DOHH2 (cell line): Measurements from ENCODE around the gene KRTAP12-2.

Experiments
- H3F3A ChIP-seq: fragments of 200-600 bp; sonication (generic), shearing (Covaris generic); 2 replicates; pipeline ENCODE4 v1.6.0; 2016; ENCODE audit warnings: antibody characterized with exemption, mild to moderate bottlenecking; ENCODE audit not compliant: control insufficient read depth, insufficient read depth
- H3K27ac ChIP-seq: fragments of 200-600 bp; sonication (generic); 2 replicates; pipeline ENCODE4 v1.5.1; 2014; ENCODE audit warnings: low read depth, mild to moderate bottlenecking, low read length, moderate library complexity
- H3K27me3 ChIP-seq: fragments of 200-600 bp; sonication (generic); 2 replicates; pipeline ENCODE4 v1.6.1; 2014; ENCODE audit warnings: mild to moderate bottlenecking, low read length, mixed read lengths; ENCODE audit not compliant: control insufficient read depth
- H3K36me3 ChIP-seq: fragments of 200-600 bp; sonication (generic); 2 replicates; pipeline ENCODE4 v1.6.1; 2014; ENCODE audit warnings: mild to moderate bottlenecking, low read length, moderate library complexity, mixed read lengths; ENCODE audit not compliant: control insufficient read depth
- H3K4me1 ChIP-seq: fragments of 200-600 bp; sonication (generic); 2 replicates; pipeline ENCODE4 v1.6.1; 2014; ENCODE audit warnings: mild to moderate bottlenecking, low read length, mixed read lengths; ENCODE audit not compliant: control insufficient read depth
- H3K4me2 ChIP-seq: fragments of 200-600 bp; sonication (generic); 2 replicates; pipeline ENCODE4 v1.6.0; 2014; ENCODE audit warnings: mild to moderate bottlenecking, low read length, moderate library complexity
- H3K4me3 ChIP-seq: fragments of 200-600 bp; sonication (generic); 2 replicates; pipeline ENCODE4 v1.5.1; 2014; ENCODE audit warnings: mild to moderate bottlenecking, low read length, mixed read lengths
- H3K79me2 ChIP-seq: fragments of 200-600 bp; sonication (generic); 2 replicates; pipeline ENCODE4 v1.6.1; 2014; ENCODE audit warnings: mild to moderate bottlenecking, low read length, mixed read lengths; ENCODE audit not compliant: control insufficient read depth
- H3K9me2 ChIP-seq: fragments of 200-600 bp; sonication (generic); replicated peaks from 2 replicates; pipeline ENCODE4 v1.6.1; 2014; ENCODE audit warnings: mild to moderate bottlenecking, low read length, mixed read lengths; ENCODE audit not compliant: control insufficient read depth
- H3K9me3 ChIP-seq: fragments of 200-600 bp; sonication (generic); 2 replicates; pipeline ENCODE4 v1.6.1; 2014; ENCODE audit warnings: antibody characterized with exemption, low read length, mixed read lengths; ENCODE audit not compliant: control insufficient read depth, insufficient read depth
- H4K20me1 ChIP-seq: fragments of 200-600 bp; sonication (generic); 2 replicates; pipeline ENCODE4 v1.6.0; 2014; ENCODE audit warnings: low read depth, mild to moderate bottlenecking, antibody characterized with exemption, low read length, moderate library complexity; ENCODE audit not compliant: control insufficient read depth, insufficient read depth
- CTCF ChIP-seq: fragments of 200-600 bp; sonication (generic); IDR thresholded peaks from one replicate; pipeline ENCODE4 v1.5.1; 2014; ENCODE audit warnings: antibody characterized with exemption, mild to moderate bottlenecking, low read depth, low read length; ENCODE audit not compliant: poor library complexity, severe bottlenecking
- EZH2phosphoT487 ChIP-seq: fragments of 200-600 bp; sonication (generic); IDR thresholded peaks from 2 replicates; pipeline ENCODE4 v1.6.1; 2017; ENCODE audit warnings: borderline replicate concordance, mild to moderate bottlenecking, antibody characterized with exemption, low read length, moderate library complexity, mixed read lengths

Gene KRTAP12-2

GRCh38 chr21:44637018-44637850 lies 29.5 kb downstream of the KRTAP12-2 start, which contains the start of gene KRTAP10-10:
Gene KRTAP10-10 (plus strand): TSS chr21:44637356. CDS start chr21:44637418, 62 bp downstream.
- Histone ChIP-seq H3F3A (no peaks in the 10 kb centered on the region), H3K79me2 (no peaks in the 10 kb centered on the region), H3K9me3 (peaks cover 2% of the 10 kb centered on the region; the same call in 1 of the 2 replicates), H3K4me2 (no peak within 1 kb of the TSS), H4K20me1 (no peaks in the 10 kb centered on the region), H3K36me3 (no peaks in the 10 kb centered on the region), H3K27ac (no peak within 1 kb of the TSS), H3K4me3 (no peak within 1 kb of the TSS), H3K4me1 (no peaks in the 10 kb centered on the region), H3K27me3 (no peaks in the 10 kb centered on the region), H3K9me2 (no peaks in the 10 kb centered on the region)
- TF ChIP-seq EZH2phosphoT487: no peak
- TF ChIP-seq CTCF: no peak

GRCh38 chr21:44636209-44637017 lies 30.3 kb downstream of the KRTAP12-2 start:
- H3K4me2 ChIP-seq: no peak overlapping the region
- no peaks in the 10 kb centered on the region for H3K79me2 ChIP-seq
- no peaks in the 10 kb centered on the region for H4K20me1 ChIP-seq
- H3K27ac ChIP-seq: no peak overlapping the region
- no peaks in the 10 kb centered on the region for H3K36me3 ChIP-seq
- no peak for TF ChIP-seq EZH2phosphoT487
- TF ChIP-seq CTCF: no peak
- no peak overlapping the region for H3K4me3 ChIP-seq
- H3K9me3 ChIP-seq: peaks cover 5% of the 10 kb centered on the region; the same call in 1 of the 2 replicates
- no peaks in the 10 kb centered on the region for H3K27me3 ChIP-seq
- H3F3A ChIP-seq: no peaks in the 10 kb centered on the region
- H3K4me1 ChIP-seq: no peaks in the 10 kb centered on the region
- no peaks in the 10 kb centered on the region for H3K9me2 ChIP-seq

GRCh38 chr21:44632067-44632466 lies 34.7 kb downstream of the KRTAP12-2 start:
- Histone ChIP-seq H3K27me3 (no peaks in the 10 kb centered on the region), H4K20me1 (no peaks in the 10 kb centered on the region), H3K79me2 (no peaks in the 10 kb centered on the region), H3K4me1 (peaks cover 12% of the 10 kb centered on the region), H3F3A (no peaks in the 10 kb centered on the region), H3K9me3 (peaks cover 34% of the 10 kb centered on the region), H3K9me2 (no peaks in the 10 kb centered on the region), H3K27ac (no peak overlapping the region), H3K4me3 (no peak overlapping the region), H3K36me3 (no peaks in the 10 kb centered on the region), H3K4me2 (no peak overlapping the region)
- TF ChIP-seq CTCF: no peak
- no peak for TF ChIP-seq EZH2phosphoT487
